ENCODE measurements around the gene NDUFB10. TPM values are rescaled to one million over a fixed set of nuclear protein-coding genes. Genes with fewer than 3 reads are reported as not detected.

NDUFB10 gene
- total and polyA plus RNA-seq, 2 experiments from 2014 or later = 244 to 495 TPM

GRCh38 chr16:1922357-1922756 is 37.0 kb upstream of the NDUFB10 start:
- Histone ChIP-seq H3K9me2 (ENCODE audit: insufficient read depth) (no peaks in the 10 kb centered on the region), H3K36me3 (ENCODE audit: insufficient read depth) (no peaks in the 10 kb centered on the region), H4K20me1 (replicated peaks; ENCODE audit: insufficient read depth) (no peaks in the 10 kb centered on the region), H3K4me2 (no peak overlapping the region), H3K4me3 (no peak overlapping the region), H3F3A (replicated peaks; ENCODE audit: low read depth) (0 out of 2 replicates have a peak, but pooled peaks cover 6% of the 10 kb centered on the region), H3K79me2 (replicated peaks; ENCODE audit: insufficient read depth) (no peaks in the 10 kb centered on the region), H3K27me3 (ENCODE audit: insufficient read depth) (peaks cover 63% of the 10 kb centered on the region), H3K4me1 (ENCODE audit: insufficient read depth) (peaks cover 20% of the 10 kb centered on the region), H3K27ac (ENCODE audit: low read depth) (no peak overlapping the region), H2AFZ (no peak overlapping the region)
- Mint-ChIP-seq H3K36me3 (ENCODE audit: low read depth) (no peaks in the 10 kb centered on the region; the same call in 2 of the 3 replicates), H3K27ac (no peak overlapping the region), H3K4me3 (no peak overlapping the region; the same call in 2 of the 3 replicates), H3K27me3 (ENCODE audit: insufficient read depth, low read depth, poor library complexity) (peaks cover 69% of the 10 kb centered on the region), H3K4me1 (peaks cover 15% of the 10 kb centered on the region), H3K9me3 (no peaks in the 10 kb centered on the region)
- TF ChIP-seq ZNF331 (CRISPR knock-in tag; IDR thresholded peaks at IDR 0.05; ENCODE audit: low read depth) = no peak
- no peak for TF ChIP-seq JUNB (IDR thresholded peaks at IDR 0.05; ENCODE audit: unreplicated experiment)
- no peak for TF ChIP-seq EZH2phosphoT487 (IDR thresholded peaks at IDR 0.05; ENCODE audit: unreplicated experiment)
- ATAC-seq (no peak), DNase-seq (ENCODE audit: low spot score) (no peak)

- Histone ChIP-seq H3K36me3 (ENCODE audit: insufficient read depth) (no peaks in the 10 kb centered on the region), H3K4me3 (peak overlapping the region; percentile 55), H3K27ac (ENCODE audit: low read depth) (no peak overlapping the region), H3K4me1 (ENCODE audit: insufficient read depth) (peaks cover 16% of the 10 kb centered on the region), H3K9me2 (ENCODE audit: insufficient read depth) (no peaks in the 10 kb centered on the region), H3F3A (replicated peaks; ENCODE audit: low read depth) (0 out of 2 replicates have a peak, but pooled peaks cover 6% of the 10 kb centered on the region), H3K27me3 (ENCODE audit: insufficient read depth) (peaks cover 56% of the 10 kb centered on the region), H2AFZ (peak overlapping the region; percentile 90), H3K4me2 (peak overlapping the region; percentile 76), H3K79me2 (replicated peaks; ENCODE audit: insufficient read depth) (no peaks in the 10 kb centered on the region), H4K20me1 (replicated peaks; ENCODE audit: insufficient read depth) (no peaks in the 10 kb centered on the region)
- DNase-seq (ENCODE audit: low spot score) = peak; percentile 83
- Mint-ChIP-seq H3K9me3 (no peaks in the 10 kb centered on the region), H3K4me3 (no peak overlapping the region), H3K27ac (no peak overlapping the region), H3K36me3 (ENCODE audit: low read depth) (no peaks in the 10 kb centered on the region; the same call in 2 of the 3 replicates), H3K4me1 (peaks cover 15% of the 10 kb centered on the region), H3K27me3 (ENCODE audit: insufficient read depth, low read depth, poor library complexity) (peaks cover 67% of the 10 kb centered on the region)
- ATAC-seq = peak; percentile 75
- TF ChIP-seq POLR2AphosphoS5 (IDR thresholded peaks at IDR 0.05; ENCODE audit: low read depth) (no peak), CTCF (conservative IDR thresholded peaks at IDR 0.05; ENCODE audit: low read depth in 2 of 2) (peak; percentile 59 to 61)
Observed at GRCh38 chr16:1923299-1924034, 35.9 kb upstream of the NDUFB10 start.

- Histone ChIP-seq H3K4me2 (peak overlapping the region; percentile 76), H3K4me3 (peak overlapping the region; percentile 55)
- no peaks in the 10 kb centered on the region for H3K9me3 Mint-ChIP-seq
Observed at GRCh38 chr16:1924095-1924494, 35.2 kb upstream of the NDUFB10 start.

More at GRCh38 chr16:1924095-1924494, 35.2 kb upstream of the NDUFB10 start:
- no peak overlapping the region for H3K27ac Mint-ChIP-seq
- Histone ChIP-seq H3K27me3 (ENCODE audit: insufficient read depth) (peaks cover 52% of the 10 kb centered on the region), H2AFZ (peak overlapping the region; percentile 90), H4K20me1 (replicated peaks; ENCODE audit: insufficient read depth) (no peaks in the 10 kb centered on the region), H3F3A (replicated peaks; ENCODE audit: low read depth) (0 out of 2 replicates have a peak, but pooled peaks cover 6% of the 10 kb centered on the region), H3K9me2 (ENCODE audit: insufficient read depth) (no peaks in the 10 kb centered on the region), H3K27ac (ENCODE audit: low read depth) (no peak overlapping the region), H3K79me2 (replicated peaks; ENCODE audit: insufficient read depth) (no peaks in the 10 kb centered on the region), H3K36me3 (ENCODE audit: insufficient read depth) (no peaks in the 10 kb centered on the region), H3K4me1 (ENCODE audit: insufficient read depth) (peaks cover 16% of the 10 kb centered on the region)
- H3K4me1 Mint-ChIP-seq = peaks cover 15% of the 10 kb centered on the region
- H3K36me3 Mint-ChIP-seq (ENCODE audit: low read depth) = no peaks in the 10 kb centered on the region; the same call in 2 of the 3 replicates
- H3K4me3 Mint-ChIP-seq = no peak overlapping the region
- TF ChIP-seq STAT1 (IDR thresholded peaks at IDR 0.05; ENCODE audit: unreplicated experiment) = no peak
- H3K27me3 Mint-ChIP-seq (ENCODE audit: insufficient read depth, low read depth, poor library complexity) = peaks cover 63% of the 10 kb centered on the region
- ATAC-seq (no peak), DNase-seq (ENCODE audit: low spot score) (no peak)
